CD4-positive, alpha-beta T cell (primary cell): ENCODE measurements around the gene MEGF11. TPM values are rescaled to one million over a fixed set of nuclear protein-coding genes. Genes with fewer than 3 reads are reported as not detected.

Experiments used
- ATAC-seq: fragments of 200-7000 bp; cut with Tn5 transposase; one replicate; pipeline ENCODE4 v1.10.0; 2022; ENCODE audit warnings: mild to moderate bottlenecking; ENCODE audit not compliant: poor library complexity
- CTCF ChIA-PET: fragments of 350-600 bp; sonication (Branson Sonifier 250); formaldehyde crosslinking; loops from one replicate; lab custom pipeline; 2021; ENCODE audit warnings: antibody characterized with exemption, inconsistent platforms; lab: Charles Lee
- POLR2A ChIA-PET: fragments of 350-600 bp; sonication (Branson Sonifier 250); formaldehyde crosslinking; loops from one replicate; lab custom pipeline; 2021; ENCODE audit warnings: antibody characterized with exemption, inconsistent platforms; lab: Charles Lee
- DNase-seq, 14 experiments: peaks; one replicate each; pipeline ENCODE4 v3.0.0-alpha.2; 2013 to 2020; ENCODE audit warnings: mixed read lengths in 2 of 14
- H3K27ac ChIP-seq, 2 donors: one replicate each; pipeline versions ENCODE4 v1.5.1 to v1.7.0; 2013; ENCODE audit warnings: low read length in 2 of 2, low read depth in 1 of 2, mild to moderate bottlenecking in 1 of 2
- H3K27me3 ChIP-seq, 2 experiments: 1 replicate in 1 of 2; 2 replicates in 1 of 2; pipeline versions ENCODE4 v1.6.1 to v1.7.0; 2013; ENCODE audit warnings: low read length in 2 of 2, control low read depth in 1 of 2, mild to moderate bottlenecking in 1 of 2, moderate library complexity in 1 of 2; ENCODE audit not compliant: insufficient read depth in 2 of 2, control insufficient read depth in 1 of 2
- H3K36me3 ChIP-seq: one replicate; pipeline ENCODE4 v1.6.1; 2013; ENCODE audit warnings: low read length, control low read depth; ENCODE audit not compliant: insufficient read depth
- H3K4me1 ChIP-seq: one replicate; pipeline ENCODE4 v1.6.1; 2013; ENCODE audit warnings: low read length, control low read depth; ENCODE audit not compliant: insufficient read depth
- H3K4me3 ChIP-seq: one replicate; pipeline ENCODE4 v1.5.1; 2013; ENCODE audit warnings: mild to moderate bottlenecking, low read length, moderate library complexity
- H3K9me3 ChIP-seq, 2 experiments: 1 replicate in 1 of 2; 2 replicates in 1 of 2; pipeline versions ENCODE4 v1.6.1 to v1.7.0; 2013; ENCODE audit warnings: low read length in 2 of 2, mild to moderate bottlenecking in 2 of 2, control low read depth in 1 of 2, moderate library complexity in 1 of 2; ENCODE audit not compliant: control insufficient read depth in 1 of 2, insufficient read depth in 1 of 2
- H3K27ac Mint-ChIP-seq: one replicate; pipeline ENCODE4 v1.8.0; 2020; ENCODE audit warnings: mixed read lengths
- H3K27me3 Mint-ChIP-seq: one replicate; pipeline ENCODE4 v1.8.0; 2021; ENCODE audit warnings: mixed read lengths
- H3K36me3 Mint-ChIP-seq: one replicate; pipeline ENCODE4 v1.8.0; 2021; ENCODE audit warnings: low read depth, mixed read lengths
- H3K4me1 Mint-ChIP-seq: one replicate; pipeline ENCODE4 v1.8.0; 2021; ENCODE audit warnings: low read depth, mixed read lengths
- H3K4me3 Mint-ChIP-seq: one replicate; pipeline ENCODE4 v1.8.0; 2020; ENCODE audit warnings: mild to moderate bottlenecking, mixed read lengths
- H3K9me3 Mint-ChIP-seq: one replicate; pipeline ENCODE4 v1.8.0; 2020; ENCODE audit warnings: mixed read lengths
- CTCF ChIP-seq: fragments of 200-600 bp; IDR thresholded peaks from one replicate; pipeline ENCODE4 v1.8.0; 2022; ENCODE audit warnings: antibody characterized with exemption, mild to moderate bottlenecking
- intact Hi-C, 2 experiments: fragments of 100-400 bp; cut with DNase I in 1 of 2; cut with micrococcal nuclease in 1 of 2; formaldehyde crosslinking; loops; one replicate each; pipeline versions ENCODE4 v1.15.1 to v1.9.0; 2023 to 2025; cut with DNase I, micrococcal nuclease
- total RNA-seq, 174 experiments: library from RNA in 2 of 174; stranded (reverse) in 2 of 174; gene quantifications; one replicate each; pipeline ENCODE4 v1.2.3 and lab custom pipeline; 2021 to 2026

Gene MEGF11
- total RNA-seq, 2 experiments from 2014 or later = not detected

GRCh38 chr15:66123799-66124198, 129.8 kb downstream of the MEGF11 start:
- TF ChIP-seq CTCF = no peak
- H3K36me3 Mint-ChIP-seq = no peaks in the 10 kb centered on the region
- no peaks in the 10 kb centered on the region for H3K9me3 Mint-ChIP-seq
- peaks cover 29% of the 10 kb centered on the region for H3K27me3 Mint-ChIP-seq
- H3K4me3 ChIP-seq = no peak overlapping the region
- H3K9me3 ChIP-seq = no peaks in the 10 kb centered on the region
- H3K27ac ChIP-seq = no peak overlapping the region
- DNase-seq (no peak), ATAC-seq (no peak)
- H3K4me1 Mint-ChIP-seq = no peaks in the 10 kb centered on the region
- no peak overlapping the region for H3K27ac Mint-ChIP-seq
- H3K36me3 ChIP-seq = no peaks in the 10 kb centered on the region
- intact Hi-C loops = no loop called here
- peaks cover 4 to 8% of the 10 kb centered on the region in 2 experiments for H3K27me3 ChIP-seq
- no peak overlapping the region for H3K4me3 Mint-ChIP-seq
- H3K4me1 ChIP-seq = no peaks in the 10 kb centered on the region
- POLR2A ChIA-PET = no interaction called here
- CTCF ChIA-PET = no interaction called here

GRCh38 chr15:66120422-66120821, 133.1 kb downstream of the MEGF11 start:
- H3K4me1 ChIP-seq = peaks cover 13% of the 10 kb centered on the region
- Mint-ChIP-seq H3K36me3 (no peaks in the 10 kb centered on the region), H3K27ac (no peak overlapping the region), H3K4me1 (peaks cover 10% of the 10 kb centered on the region), H3K9me3 (no peaks in the 10 kb centered on the region), H3K4me3 (no peak overlapping the region), H3K27me3 (peaks cover 19% of the 10 kb centered on the region)
- H3K36me3 ChIP-seq = no peaks in the 10 kb centered on the region
- ChIA-PET CTCF (no interaction called here), POLR2A (no interaction called here)
- peaks cover 0 to 4% of the 10 kb centered on the region in 2 experiments for H3K27me3 ChIP-seq
- TF ChIP-seq CTCF = no peak
- no peak for ATAC-seq
- intact Hi-C loops = no loop called here
- no peak overlapping the region for H3K27ac ChIP-seq
- no peaks in the 10 kb centered on the region for H3K9me3 ChIP-seq
- no peak overlapping the region for H3K4me3 ChIP-seq
- DNase-seq = no peak

- DNase-seq (no peak), ATAC-seq (no peak)
- CTCF ChIA-PET = no interaction called here
- Mint-ChIP-seq H3K27ac (no peak overlapping the region), H3K9me3 (no peaks in the 10 kb centered on the region), H3K4me1 (peaks cover 13% of the 10 kb centered on the region), H3K4me3 (no peak overlapping the region), H3K27me3 (peaks cover 10% of the 10 kb centered on the region), H3K36me3 (no peaks in the 10 kb centered on the region)
- POLR2A ChIA-PET = no interaction called here
- H3K27me3 ChIP-seq = no peaks in the 10 kb centered on the region
- peaks cover 20% of the 10 kb centered on the region for H3K4me1 ChIP-seq
- intact Hi-C loops = no loop called here
- no peak for TF ChIP-seq CTCF
- no peak overlapping the region for H3K27ac ChIP-seq
- no peaks in the 10 kb centered on the region for H3K36me3 ChIP-seq
- H3K4me3 ChIP-seq = no peak overlapping the region
- no peaks in the 10 kb centered on the region for H3K9me3 ChIP-seq
These were observed 135.7 kb downstream of the MEGF11 start for GRCh38 chr15:66117841-66118240.
